Suprapubic skin (tissue), 3 donors: ENCODE measurements around the gene ANKH.

ENCODE experiments used
- EP300 ChIP-seq: sonication (generic); formaldehyde crosslinking; IDR thresholded peaks from one replicate; pipeline ENCODE4 v1.6.1; 2017; ENCODE audit warnings: antibody characterized with exemption
- POLR2A ChIP-seq, 2 donors: fragments of 450-650 bp; IDR thresholded peaks; one replicate each; pipeline ENCODE4 v1.6.1; 2017; ENCODE audit warnings: antibody characterized with exemption in 2 of 2, mild to moderate bottlenecking in 2 of 2, moderate library complexity in 2 of 2
- TF ChIP-seq, protein P1 (sequence below), 2 donors: fragments of 200-600 bp in 1 of 2; fragments of 450-650 bp in 1 of 2; sonication (generic) in 1 of 2; IDR thresholded peaks; one replicate each; pipeline ENCODE4 v1.5.1; 2016 to 2019; ENCODE audit warnings: antibody characterized with exemption in 2 of 2, mild to moderate bottlenecking in 1 of 2, moderate library complexity in 1 of 2

DNA sequence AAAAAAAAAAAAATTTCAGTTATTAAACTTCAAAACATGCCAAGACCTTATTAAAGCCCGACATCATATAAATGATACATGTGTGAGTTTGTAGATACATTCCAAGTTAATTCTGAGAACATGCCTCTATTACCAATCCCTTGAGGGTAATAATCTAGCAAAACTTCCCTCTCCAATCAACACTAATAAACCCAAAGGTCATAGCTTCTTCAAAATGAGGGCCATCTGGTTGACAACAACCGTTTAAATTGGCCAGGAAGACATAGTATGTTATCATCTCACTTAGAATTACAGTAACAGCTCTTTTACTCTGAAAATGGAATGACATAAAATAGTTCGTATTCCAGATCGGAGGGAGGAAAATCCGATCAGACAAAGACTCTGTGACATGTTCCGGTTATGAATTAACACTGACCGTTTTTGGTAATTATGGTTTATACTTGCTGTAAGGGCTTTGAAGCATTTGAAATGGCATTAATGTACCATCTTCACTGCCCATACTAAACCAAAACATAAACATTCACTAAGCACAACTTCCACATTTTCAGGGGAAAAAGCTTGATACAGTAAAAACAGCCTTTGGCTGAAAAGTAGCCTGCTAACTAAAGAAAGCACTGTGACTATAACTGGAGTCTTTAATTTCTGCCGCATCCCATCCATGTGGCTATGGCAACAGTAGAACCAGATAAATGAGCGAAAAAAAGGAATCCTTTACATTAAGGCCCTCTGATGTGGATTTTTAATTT, 50.3 kb downstream of the ANKH start:
- TF ChIP-seq EP300: no peak
- TF ChIP-seq, protein P1, sequence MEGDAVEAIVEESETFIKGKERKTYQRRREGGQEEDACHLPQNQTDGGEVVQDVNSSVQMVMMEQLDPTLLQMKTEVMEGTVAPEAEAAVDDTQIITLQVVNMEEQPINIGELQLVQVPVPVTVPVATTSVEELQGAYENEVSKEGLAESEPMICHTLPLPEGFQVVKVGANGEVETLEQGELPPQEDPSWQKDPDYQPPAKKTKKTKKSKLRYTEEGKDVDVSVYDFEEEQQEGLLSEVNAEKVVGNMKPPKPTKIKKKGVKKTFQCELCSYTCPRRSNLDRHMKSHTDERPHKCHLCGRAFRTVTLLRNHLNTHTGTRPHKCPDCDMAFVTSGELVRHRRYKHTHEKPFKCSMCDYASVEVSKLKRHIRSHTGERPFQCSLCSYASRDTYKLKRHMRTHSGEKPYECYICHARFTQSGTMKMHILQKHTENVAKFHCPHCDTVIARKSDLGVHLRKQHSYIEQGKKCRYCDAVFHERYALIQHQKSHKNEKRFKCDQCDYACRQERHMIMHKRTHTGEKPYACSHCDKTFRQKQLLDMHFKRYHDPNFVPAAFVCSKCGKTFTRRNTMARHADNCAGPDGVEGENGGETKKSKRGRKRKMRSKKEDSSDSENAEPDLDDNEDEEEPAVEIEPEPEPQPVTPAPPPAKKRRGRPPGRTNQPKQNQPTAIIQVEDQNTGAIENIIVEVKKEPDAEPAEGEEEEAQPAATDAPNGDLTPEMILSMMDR (IDR thresholded peaks at IDR 0.05): no peak
- no peak for TF ChIP-seq POLR2A (IDR thresholded peaks at IDR 0.05)
